Measurements from ENCODE around the gene ALG11. TPM values are rescaled to one million over a fixed set of nuclear protein-coding genes. Genes with fewer than 3 reads are reported as not detected.
"Not testable (repeated sequence)": the region's sequence is repeated elsewhere in the genome, so short reads cannot be mapped to it uniquely, and the experiment has no call there.

ALG11 gene
- total RNA-seq, 1 experiment from 2014 or later: 21.9 TPM

GRCh38 chr13:52027832-52028231 lies 15.6 kb downstream of the ALG11 start:
- Histone ChIP-seq H3K27ac (no peak overlapping the region), H3K4me3 (no peak overlapping the region), H3K27me3 (replicated peaks) (no peaks in the 10 kb centered on the region), H3K4me1 (replicated peaks) (no peaks in the 10 kb centered on the region), H3K36me3 (peaks cover 44% of the 10 kb centered on the region), H3K9me3 (replicated peaks) (no peaks in the 10 kb centered on the region)
- DNase-seq (ENCODE audit: low read depth in 1 of 2, low spot score in 2 of 2): no peak

- Histone ChIP-seq H3K4me1 (replicated peaks) (no peaks in the 10 kb centered on the region), H3K36me3 (peaks cover 33% of the 10 kb centered on the region), H3K27me3 (replicated peaks) (no peaks in the 10 kb centered on the region), H3K9me3 (replicated peaks) (no peaks in the 10 kb centered on the region), H3K4me3 (no peak overlapping the region), H3K27ac (no peak overlapping the region)
- no peak for DNase-seq (ENCODE audit: low read depth in 1 of 2, low spot score in 2 of 2)
These were observed 17.4 kb downstream of the ALG11 start for GRCh38 chr13:52029569-52029968.

- not testable (repeated sequence) for H3K27me3 ChIP-seq (replicated peaks); DNase-seq (ENCODE audit: low read depth in 1 of 2, low spot score in 2 of 2)
These were observed 18.2 kb downstream of the ALG11 start for GRCh38 chr13:52030401-52030800.

GRCh38 chr13:52033039-52033438 lies 20.8 kb downstream of the ALG11 start:
- Histone ChIP-seq H3K36me3 (peaks cover 16% of the 10 kb centered on the region), H3K9me3 (replicated peaks) (no peaks in the 10 kb centered on the region), H3K27me3 (replicated peaks) (no peaks in the 10 kb centered on the region), H3K4me1 (replicated peaks) (no peaks in the 10 kb centered on the region), H3K27ac (no peak overlapping the region), H3K4me3 (no peak overlapping the region)
- no peak for DNase-seq (ENCODE audit: low read depth in 1 of 2, low spot score in 2 of 2)

More at GRCh38 chr13:52030401-52030800, 18.2 kb downstream of the ALG11 start:
- H3K4me3 ChIP-seq; H3K9me3 ChIP-seq (replicated peaks); H3K4me1 ChIP-seq (replicated peaks); H3K27ac ChIP-seq: not testable (repeated sequence)
- peaks cover 24% of the 10 kb centered on the region for H3K36me3 ChIP-seq

GRCh38 chr13:52034616-52035226 lies 22.5 kb downstream of the ALG11 start:
- Histone ChIP-seq H3K9me3 (replicated peaks) (no peaks in the 10 kb centered on the region), H3K36me3 (peaks cover 4% of the 10 kb centered on the region; the same call in 1 of the 2 replicates), H3K27me3 (replicated peaks) (no peaks in the 10 kb centered on the region), H3K4me3 (no peak overlapping the region), H3K27ac (no peak overlapping the region), H3K4me1 (replicated peaks) (no peaks in the 10 kb centered on the region)
- DNase-seq (ENCODE audit: low read depth in 1 of 2, low spot score in 2 of 2): peak in 1 of 2 experiments; percentile 4

GRCh38 chr13:52036037-52036436 lies 23.8 kb downstream of the ALG11 start:
- Histone ChIP-seq H3K4me1 (replicated peaks) (no peaks in the 10 kb centered on the region), H3K27ac (no peak overlapping the region), H3K36me3 (no peaks in the 10 kb centered on the region), H3K4me3 (no peak overlapping the region), H3K9me3 (replicated peaks) (no peaks in the 10 kb centered on the region), H3K27me3 (replicated peaks) (no peaks in the 10 kb centered on the region)
- DNase-seq (ENCODE audit: low read depth in 1 of 2, low spot score in 2 of 2): no peak

- Histone ChIP-seq H3K9me3 (replicated peaks) (no peaks in the 10 kb centered on the region), H3K4me3 (no peak overlapping the region), H3K27me3 (replicated peaks) (no peaks in the 10 kb centered on the region), H3K36me3 (no peaks in the 10 kb centered on the region), H3K27ac (no peak overlapping the region), H3K4me1 (replicated peaks) (no peaks in the 10 kb centered on the region)
- DNase-seq (ENCODE audit: low read depth in 1 of 2, low spot score in 2 of 2): no peak
These were observed 31.5 kb downstream of the ALG11 start for GRCh38 chr13:52043675-52044074.

GRCh38 chr13:52047463-52047862 lies 35.3 kb downstream of the ALG11 start:
- no peaks in the 10 kb centered on the region for H3K36me3 ChIP-seq
- no peaks in the 10 kb centered on the region for H3K27me3 ChIP-seq (replicated peaks)
- H3K9me3 ChIP-seq (replicated peaks): no peaks in the 10 kb centered on the region
- no peak overlapping the region for H3K4me3 ChIP-seq
- no peak for DNase-seq (ENCODE audit: low read depth in 1 of 2, low spot score in 2 of 2)
- no peaks in the 10 kb centered on the region for H3K4me1 ChIP-seq (replicated peaks)
- H3K27ac ChIP-seq: no peak overlapping the region

GRCh38 chr13:52048516-52048915 lies 36.3 kb downstream of the ALG11 start:
- no peak overlapping the region for H3K4me3 ChIP-seq
- H3K36me3 ChIP-seq: no peaks in the 10 kb centered on the region
- no peaks in the 10 kb centered on the region for H3K9me3 ChIP-seq (replicated peaks)
- no peak for DNase-seq (ENCODE audit: low read depth in 1 of 2, low spot score in 2 of 2)
- no peaks in the 10 kb centered on the region for H3K4me1 ChIP-seq (replicated peaks)
- H3K27ac ChIP-seq: no peak overlapping the region
- H3K27me3 ChIP-seq (replicated peaks): no peaks in the 10 kb centered on the region

- DNase-seq (ENCODE audit: low read depth in 1 of 2, low spot score in 2 of 2): no peak
These were observed 39.2 kb downstream of the ALG11 start for GRCh38 chr13:52051400-52051799.

GRCh38 chr13:52053460-52053859 lies 41.3 kb downstream of the ALG11 start:
- H3K27ac ChIP-seq: no peak overlapping the region
- H3K4me3 ChIP-seq: no peak overlapping the region
- no peaks in the 10 kb centered on the region for H3K4me1 ChIP-seq (replicated peaks)
- no peaks in the 10 kb centered on the region for H3K36me3 ChIP-seq
- no peak for DNase-seq (ENCODE audit: low read depth in 1 of 2, low spot score in 2 of 2)
- no peaks in the 10 kb centered on the region for H3K27me3 ChIP-seq (replicated peaks)
- H3K9me3 ChIP-seq (replicated peaks): no peaks in the 10 kb centered on the region

More at GRCh38 chr13:52051400-52051799, 39.2 kb downstream of the ALG11 start:
- Histone ChIP-seq H3K27me3 (replicated peaks) (no peaks in the 10 kb centered on the region), H3K36me3 (no peaks in the 10 kb centered on the region), H3K9me3 (replicated peaks) (no peaks in the 10 kb centered on the region), H3K27ac (no peak overlapping the region), H3K4me1 (replicated peaks) (no peaks in the 10 kb centered on the region), H3K4me3 (no peak overlapping the region)

GRCh38 chr13:52061064-52061463 lies 48.9 kb downstream of the ALG11 start:
- H3K4me3 ChIP-seq; DNase-seq (ENCODE audit: low read depth in 1 of 2, low spot score in 2 of 2); H3K4me1 ChIP-seq (replicated peaks); H3K9me3 ChIP-seq (replicated peaks); H3K27me3 ChIP-seq (replicated peaks); H3K27ac ChIP-seq; H3K36me3 ChIP-seq: not testable (repeated sequence)

GRCh38 chr13:52061587-52061986 lies 49.4 kb downstream of the ALG11 start:
- Histone ChIP-seq H3K27me3 (replicated peaks) (no peaks in the 10 kb centered on the region), H3K4me3 (no peak overlapping the region), H3K27ac (no peak overlapping the region), H3K9me3 (replicated peaks) (no peaks in the 10 kb centered on the region), H3K36me3 (no peaks in the 10 kb centered on the region), H3K4me1 (replicated peaks) (no peaks in the 10 kb centered on the region)
- no peak for DNase-seq (ENCODE audit: low read depth in 1 of 2, low spot score in 2 of 2)

- Histone ChIP-seq H3K9me3 (replicated peaks) (0 out of 2 replicates have a peak, but pooled peaks cover 3% of the 10 kb centered on the region), H3K36me3 (no peaks in the 10 kb centered on the region), H3K4me1 (replicated peaks) (no peaks in the 10 kb centered on the region), H3K27me3 (replicated peaks) (no peaks in the 10 kb centered on the region), H3K4me3 (no peak overlapping the region), H3K27ac (no peak overlapping the region)
- DNase-seq (ENCODE audit: low read depth in 1 of 2, low spot score in 2 of 2): no peak
These were observed 55.0 kb downstream of the ALG11 start for GRCh38 chr13:52067237-52067636.

Measured in SJSA1 (cell line).